Vagina (tissue), 2 donors: ENCODE data around the gene FDXACB1. TPM values are rescaled to one million over a fixed set of nuclear protein-coding genes. Genes with fewer than 3 reads are reported as not detected.

ENCODE experiments used
- DNase-seq, 2 donors: peaks; one replicate each; pipeline ENCODE4 v3.0.0-alpha.2; 2017; ENCODE audit errors: extremely low spot score in 2 of 2
- H3K27ac ChIP-seq: fragments of 200-600 bp; sonication (generic); one replicate; pipeline ENCODE4 v1.5.1; 2019
- H3K27me3 ChIP-seq: fragments of 200-600 bp; sonication (generic); one replicate; pipeline ENCODE4 v1.5.1; 2019
- H3K36me3 ChIP-seq, 2 donors: fragments of 200-600 bp; sonication (generic); one replicate each; pipeline ENCODE4 v1.5.1; 2017 to 2019
- H3K4me1 ChIP-seq: fragments of 200-600 bp; sonication (generic); one replicate; pipeline ENCODE4 v1.5.1; 2019
- H3K4me3 ChIP-seq, 2 donors: fragments of 200-600 bp; sonication (generic); 1 replicate in 1 of 2; 2 replicates in 1 of 2; pipeline ENCODE4 v1.5.1; 2016 to 2019
- H3K9me3 ChIP-seq: fragments of 200-600 bp; sonication (generic); one replicate; pipeline ENCODE4 v1.5.1; 2019
- POLR2A ChIP-seq, 2 donors: fragments of 450-650 bp; IDR thresholded peaks; one replicate each; pipeline ENCODE4 v1.6.1; 2017; ENCODE audit warnings: antibody characterized with exemption in 2 of 2, mild to moderate bottlenecking in 2 of 2, moderate library complexity in 2 of 2
- POLR2AphosphoS5 ChIP-seq, 2 donors: sonication (generic); formaldehyde crosslinking; IDR thresholded peaks; one replicate each; pipeline ENCODE4 v1.9.0; 2017; ENCODE audit warnings: antibody characterized with exemption in 2 of 2, mild to moderate bottlenecking in 2 of 2, low read depth in 1 of 2; ENCODE audit not compliant: insufficient read depth in 1 of 2
- intact Hi-C: fragments of 100-400 bp; cut with DNase I; formaldehyde crosslinking; loops from one replicate; pipeline ENCODE4 v1.15.1; 2023
- total RNA-seq: library from RNA; depleted of rRNA; stranded (reverse); fragments of >200 nt; gene quantifications from one replicate; pipeline ENCODE4 v1.2.3, GENCODE V29; 2016
- TF ChIP-seq, protein P1 (sequence below), 3 experiments: fragments of 450-650 bp in 2 of 3; fragments of 200-600 bp in 1 of 3; sonication (generic) in 1 of 3; IDR thresholded peaks; one replicate each; pipeline ENCODE4 v1.5.1; 2017 to 2019; ENCODE audit warnings: antibody characterized with exemption in 3 of 3, mild to moderate bottlenecking in 2 of 3, moderate library complexity in 2 of 3

The FDXACB1 gene
- total RNA-seq, 1 donor from 2014 or later = not detected

DNA sequence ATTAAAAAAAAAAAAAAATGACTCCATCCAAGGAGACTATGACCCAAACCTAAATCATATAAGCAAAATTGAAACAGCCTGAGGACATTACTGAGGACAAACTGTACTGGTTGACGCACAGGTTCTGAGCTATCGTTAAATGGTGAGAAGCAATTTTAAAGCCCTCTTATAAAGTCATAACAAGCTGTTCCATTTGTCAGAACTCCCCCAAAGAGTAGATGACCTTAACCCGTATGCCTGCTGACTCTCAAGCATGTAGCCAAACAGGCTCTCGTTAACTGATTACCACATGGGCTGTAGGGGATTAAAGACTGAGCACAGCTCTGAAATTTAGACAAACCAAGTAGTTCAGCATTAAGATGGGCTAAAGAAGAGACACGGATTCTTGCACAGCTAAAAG is 30.4 kb upstream of the FDXACB1 start:
- Histone ChIP-seq H3K27me3 (no peaks in the 10 kb centered on the region), H3K9me3 (no peaks in the 10 kb centered on the region), H3K27ac (peak overlapping the region; percentile 99), H3K4me3 (peak overlapping the region; percentile 58 to 69), H3K4me1 (peaks cover 40% of the 10 kb centered on the region), H3K36me3 (peaks cover 0 to 6% of the 10 kb centered on the region in 2 donors)
- intact Hi-C loops = no loop called here
- no peak for DNase-seq
- peak in 1 of 2 donors; percentile 32 for TF ChIP-seq POLR2AphosphoS5 (IDR thresholded peaks at IDR 0.05; ENCODE audit: insufficient read depth in 1 of 2, low read depth in 1 of 2)
- TF ChIP-seq POLR2A (IDR thresholded peaks at IDR 0.05) = no peak
- TF ChIP-seq, protein P1, sequence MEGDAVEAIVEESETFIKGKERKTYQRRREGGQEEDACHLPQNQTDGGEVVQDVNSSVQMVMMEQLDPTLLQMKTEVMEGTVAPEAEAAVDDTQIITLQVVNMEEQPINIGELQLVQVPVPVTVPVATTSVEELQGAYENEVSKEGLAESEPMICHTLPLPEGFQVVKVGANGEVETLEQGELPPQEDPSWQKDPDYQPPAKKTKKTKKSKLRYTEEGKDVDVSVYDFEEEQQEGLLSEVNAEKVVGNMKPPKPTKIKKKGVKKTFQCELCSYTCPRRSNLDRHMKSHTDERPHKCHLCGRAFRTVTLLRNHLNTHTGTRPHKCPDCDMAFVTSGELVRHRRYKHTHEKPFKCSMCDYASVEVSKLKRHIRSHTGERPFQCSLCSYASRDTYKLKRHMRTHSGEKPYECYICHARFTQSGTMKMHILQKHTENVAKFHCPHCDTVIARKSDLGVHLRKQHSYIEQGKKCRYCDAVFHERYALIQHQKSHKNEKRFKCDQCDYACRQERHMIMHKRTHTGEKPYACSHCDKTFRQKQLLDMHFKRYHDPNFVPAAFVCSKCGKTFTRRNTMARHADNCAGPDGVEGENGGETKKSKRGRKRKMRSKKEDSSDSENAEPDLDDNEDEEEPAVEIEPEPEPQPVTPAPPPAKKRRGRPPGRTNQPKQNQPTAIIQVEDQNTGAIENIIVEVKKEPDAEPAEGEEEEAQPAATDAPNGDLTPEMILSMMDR (IDR thresholded peaks at IDR 0.05) = no peak

DNA sequence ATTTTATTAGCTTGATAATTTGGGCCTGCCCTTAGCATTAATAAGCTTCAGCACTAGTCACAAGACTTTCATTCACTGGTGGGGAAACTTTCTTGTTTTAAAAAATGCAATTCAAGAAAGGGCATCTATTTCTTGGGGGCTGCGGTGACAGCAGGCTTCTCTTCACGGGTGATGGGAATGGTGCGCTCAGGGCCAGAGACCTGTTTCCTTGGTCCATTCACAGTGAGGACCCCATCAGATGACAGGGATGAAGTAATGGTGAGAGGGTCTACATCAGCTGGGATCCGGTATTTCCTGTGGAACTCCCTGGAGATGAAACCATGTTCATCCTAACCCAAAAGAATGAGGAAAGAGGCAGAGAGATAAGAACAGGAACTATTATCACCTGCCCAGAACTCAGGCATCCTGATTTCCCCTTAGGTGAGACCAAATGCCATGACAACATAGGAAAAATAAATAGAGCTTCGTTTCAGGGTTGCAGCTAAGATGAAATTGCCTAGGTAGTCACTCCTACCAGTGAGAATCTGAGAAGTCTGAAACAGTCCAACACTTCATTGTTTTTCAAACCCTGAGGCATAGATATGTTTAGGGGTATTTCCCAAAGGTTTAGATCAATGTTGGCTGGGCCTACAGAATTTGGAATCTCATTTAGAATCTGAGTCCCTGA is 29.8 kb upstream of the FDXACB1 start:
- no peak for TF ChIP-seq POLR2A (IDR thresholded peaks at IDR 0.05)
- TF ChIP-seq POLR2AphosphoS5 (IDR thresholded peaks at IDR 0.05; ENCODE audit: insufficient read depth in 1 of 2, low read depth in 1 of 2) = no peak
- TF ChIP-seq, protein P1 (IDR thresholded peaks at IDR 0.05) = no peak
- intact Hi-C loops = no loop called here
- Histone ChIP-seq H3K4me3 (peak overlapping the region in 1 of 2 donors; percentile 7), H3K9me3 (no peaks in the 10 kb centered on the region), H3K36me3 (peaks cover 0 to 6% of the 10 kb centered on the region in 2 donors), H3K4me1 (peaks cover 34% of the 10 kb centered on the region), H3K27ac (peak overlapping the region; percentile 99), H3K27me3 (no peaks in the 10 kb centered on the region)
- no peak for DNase-seq

DNA sequence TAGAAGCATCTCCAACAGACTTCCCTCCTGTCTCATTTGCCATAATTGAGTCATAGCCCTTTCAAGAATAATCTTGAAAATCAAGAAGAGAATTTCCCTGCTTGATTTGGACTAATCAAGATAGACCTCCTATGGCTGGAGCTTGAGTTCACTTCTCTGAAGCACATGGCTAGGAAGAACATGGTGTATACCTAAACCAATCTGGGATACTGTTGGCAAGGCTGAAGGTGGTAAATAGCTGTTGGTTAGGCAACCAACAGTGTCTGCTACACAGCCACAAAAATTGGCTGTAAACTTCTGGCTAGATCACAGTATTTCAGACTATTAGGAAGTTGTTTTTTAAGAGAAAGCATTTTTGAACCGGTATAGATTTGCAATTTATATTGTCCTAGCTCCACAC is 27.7 kb upstream of the FDXACB1 start:
- intact Hi-C loops = no loop called here
- TF ChIP-seq, protein P1 (IDR thresholded peaks at IDR 0.05) = no peak
- TF ChIP-seq POLR2AphosphoS5 (IDR thresholded peaks at IDR 0.05; ENCODE audit: insufficient read depth in 1 of 2, low read depth in 1 of 2) = no peak
- TF ChIP-seq POLR2A (IDR thresholded peaks at IDR 0.05) = no peak
- no peaks in the 10 kb centered on the region for H3K27me3 ChIP-seq
- DNase-seq = no peak
- peaks cover 27% of the 10 kb centered on the region for H3K4me1 ChIP-seq
- no peak overlapping the region for H3K4me3 ChIP-seq
- H3K36me3 ChIP-seq = peaks cover 0 to 6% of the 10 kb centered on the region in 2 donors
- no peak overlapping the region for H3K27ac ChIP-seq
- H3K9me3 ChIP-seq = no peaks in the 10 kb centered on the region

DNA sequence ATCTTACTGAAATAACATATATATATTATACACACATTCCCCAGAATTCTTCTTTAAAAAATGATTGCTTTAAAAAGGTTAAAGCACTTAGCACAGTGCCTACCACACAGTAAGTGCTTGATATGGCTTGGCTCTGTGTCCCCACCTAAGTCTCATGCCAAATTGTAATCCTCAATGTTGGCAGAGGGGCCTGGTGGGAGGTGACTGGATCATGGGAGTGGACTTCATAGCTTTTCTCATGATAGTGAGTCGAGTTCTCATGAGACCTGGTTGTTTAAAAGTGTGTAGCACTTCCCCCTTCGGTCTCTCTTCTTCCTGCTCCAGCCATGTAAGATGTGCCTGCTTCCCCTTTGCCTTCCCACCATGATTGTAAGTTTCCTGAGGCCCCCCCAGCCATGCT is 26.4 kb upstream of the FDXACB1 start:
- peaks cover 0 to 6% of the 10 kb centered on the region in 2 donors for H3K36me3 ChIP-seq
- no peaks in the 10 kb centered on the region for H3K27me3 ChIP-seq
- TF ChIP-seq POLR2AphosphoS5 (IDR thresholded peaks at IDR 0.05; ENCODE audit: insufficient read depth in 1 of 2, low read depth in 1 of 2) (no peak), POLR2A (IDR thresholded peaks at IDR 0.05) (no peak)
- TF ChIP-seq, protein P1 (IDR thresholded peaks at IDR 0.05) = no peak
- intact Hi-C loops = no loop called here
- no peaks in the 10 kb centered on the region for H3K9me3 ChIP-seq
- no peak overlapping the region for H3K4me3 ChIP-seq
- DNase-seq = no peak
- no peak overlapping the region for H3K27ac ChIP-seq
- H3K4me1 ChIP-seq = peaks cover 17% of the 10 kb centered on the region

DNA sequence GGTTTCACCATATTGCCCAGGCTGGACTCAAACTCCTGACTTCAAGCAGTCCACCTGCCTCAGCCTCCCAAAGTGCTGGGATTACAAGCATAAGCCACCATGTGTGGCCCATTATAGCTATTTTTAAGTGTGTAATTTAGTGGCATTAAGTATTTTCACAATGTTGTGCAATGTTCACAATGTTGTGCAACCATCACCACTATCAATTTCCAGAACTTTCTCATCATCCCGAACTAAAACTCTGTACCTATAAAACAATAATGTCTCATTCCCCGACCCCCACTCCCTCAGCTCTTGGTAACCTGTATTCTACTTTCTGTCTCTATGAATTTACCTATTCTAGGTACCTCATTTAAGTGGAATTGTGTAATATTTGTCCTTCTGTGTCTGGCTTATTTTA is 7.9 kb upstream of the FDXACB1 start:
- no peaks in the 10 kb centered on the region for H3K9me3 ChIP-seq
- TF ChIP-seq POLR2A (IDR thresholded peaks at IDR 0.05) (no peak), POLR2AphosphoS5 (IDR thresholded peaks at IDR 0.05; ENCODE audit: insufficient read depth in 1 of 2, low read depth in 1 of 2) (no peak)
- TF ChIP-seq, protein P1 (IDR thresholded peaks at IDR 0.05) = no peak
- DNase-seq = no peak
- no peak overlapping the region for H3K4me3 ChIP-seq
- H3K27me3 ChIP-seq = no peaks in the 10 kb centered on the region
- no peaks in the 10 kb centered on the region for H3K36me3 ChIP-seq
- H3K4me1 ChIP-seq = no peaks in the 10 kb centered on the region
- no peak overlapping the region for H3K27ac ChIP-seq
- intact Hi-C loops = no loop called here
